Large intestine (tissue), 3 donors: ENCODE measurements around the gene FURIN. TPM values are rescaled to one million over a fixed set of nuclear protein-coding genes. Genes with fewer than 3 reads are reported as not detected.
A peak's percentile ranks its signal among the peaks of the same experiment; 100 is the strongest.
"Not testable (repeated sequence)": the region's sequence is repeated elsewhere in the genome, so short reads cannot be mapped to it uniquely, and the experiment has no call there.

Experiments
- DNase-seq, 2 donors: peaks; one replicate each; pipeline versions ENCODE4 v3.0.0 to v3.0.0-alpha.2; 2013
- H3K27ac ChIP-seq: one replicate; pipeline ENCODE4 v1.5.1; 2013; ENCODE audit warnings: low read length
- H3K27me3 ChIP-seq: 2 replicates; pipeline ENCODE4 v1.6.1; 2013; ENCODE audit warnings: low read length; ENCODE audit not compliant: control insufficient read depth, insufficient read depth
- H3K36me3 ChIP-seq: 2 replicates; pipeline ENCODE4 v1.6.1; 2013; ENCODE audit warnings: low read length; ENCODE audit not compliant: control insufficient read depth, insufficient read depth
- H3K4me1 ChIP-seq: one replicate; pipeline ENCODE4 v1.6.1; 2013; ENCODE audit warnings: low read length; ENCODE audit not compliant: control insufficient read depth, insufficient read depth
- H3K4me3 ChIP-seq: one replicate; pipeline ENCODE4 v1.5.1; 2013; ENCODE audit warnings: low read length
- H3K9me3 ChIP-seq: one replicate; pipeline ENCODE4 v1.6.1; 2013; ENCODE audit warnings: mild to moderate bottlenecking, low read depth, low read length, moderate library complexity; ENCODE audit not compliant: control insufficient read depth
- WGBS: methylation state at CpG from one replicate; pipeline ENCODE4 v1.1.5; 2013; ENCODE audit warnings: low lambda C conversion rate; ENCODE audit not compliant: insufficient coverage; 5-methylcytosine and 5-hydroxymethylcytosine counted together
- polyA plus RNA-seq: library from polyadenylated mRNA; unstranded; fragments of 120-200 nt; gene quantifications from one replicate; pipeline ENCODE4 v1.2.1, GENCODE V29; 2013

Gene FURIN
- polyA plus RNA-seq, 1 donor, result 91.6 TPM

- no peaks in the 10 kb centered on the region for H3K36me3 ChIP-seq
- peak; percentile 87 to 95 for DNase-seq
Observed at GRCh38 chr15:90869140-90869541, 753 bp downstream of the FURIN start.

GRCh38 chr15:90869601-90870353, 1.4 kb downstream of the FURIN start:
- whole genome bisulfite sequencing, result no CpG with 5 or more reads among the region's 9 CpGs
- Histone ChIP-seq H3K27ac (peak overlapping the region; percentile 89), H3K9me3 (no peaks in the 10 kb centered on the region), H3K27me3 (no peaks in the 10 kb centered on the region), H3K36me3 (no peaks in the 10 kb centered on the region), H3K4me1 (peaks cover 53% of the 10 kb centered on the region), H3K4me3 (no peak overlapping the region)
- DNase-seq, result peak; percentile 71 to 90

More at GRCh38 chr15:90869140-90869541, 753 bp downstream of the FURIN start:
- Histone ChIP-seq H3K27me3 (no peaks in the 10 kb centered on the region), H3K4me3 (no peak overlapping the region), H3K4me1 (peaks cover 49% of the 10 kb centered on the region), H3K27ac (peak overlapping the region; percentile 89), H3K9me3 (no peaks in the 10 kb centered on the region)

GRCh38 chr15:90870354-90871138, 2.2 kb downstream of the FURIN start:
- H3K27ac ChIP-seq, result peak overlapping the region; percentile 89
- H3K4me3 ChIP-seq, result peak overlapping the region; percentile 77
- DNase-seq, result peak in 1 of 2 donors; percentile 53
- no peaks in the 10 kb centered on the region for H3K9me3 ChIP-seq
- peaks cover 57% of the 10 kb centered on the region for H3K4me1 ChIP-seq
- no peaks in the 10 kb centered on the region for H3K27me3 ChIP-seq
- peaks cover 4% of the 10 kb centered on the region for H3K36me3 ChIP-seq
- WGBS, result 0% methylated on average over 1 of the region's 19 CpGs

GRCh38 chr15:90871139-90871715, 2.8 kb downstream of the FURIN start:
- WGBS, result no CpG with 5 or more reads among the region's 71 CpGs
- peaks cover 54% of the 10 kb centered on the region for H3K4me1 ChIP-seq

GRCh38 chr15:90871716-90872485, 3.5 kb downstream of the FURIN start:
- H3K4me1 ChIP-seq, result peaks cover 51% of the 10 kb centered on the region
- peak in 1 of 2 donors; percentile 54 for DNase-seq
- no peaks in the 10 kb centered on the region for H3K27me3 ChIP-seq
- peak overlapping the region; percentile 75 for H3K27ac ChIP-seq
- WGBS, result no CpG with 5 or more reads among the region's 77 CpGs
- peak overlapping the region; percentile 72 for H3K4me3 ChIP-seq
- H3K9me3 ChIP-seq, result no peaks in the 10 kb centered on the region
- H3K36me3 ChIP-seq, result peaks cover 18% of the 10 kb centered on the region

More at GRCh38 chr15:90871139-90871715, 2.8 kb downstream of the FURIN start:
- peak overlapping the region; percentile 89 for H3K27ac ChIP-seq
- no peaks in the 10 kb centered on the region for H3K27me3 ChIP-seq
- DNase-seq, result peak in 1 of 2 donors; percentile 73
- H3K36me3 ChIP-seq, result peaks cover 11% of the 10 kb centered on the region
- H3K9me3 ChIP-seq, result no peaks in the 10 kb centered on the region
- peak overlapping the region; percentile 77 for H3K4me3 ChIP-seq

GRCh38 chr15:90872486-90873184, 4.2 kb downstream of the FURIN start:
- H3K4me1 ChIP-seq, result peaks cover 51% of the 10 kb centered on the region
- no CpG with 5 or more reads among the region's 12 CpGs for WGBS

GRCh38 chr15:90873488-90873997, 5.2 kb downstream of the FURIN start:
- Histone ChIP-seq H3K36me3 (peaks cover 34% of the 10 kb centered on the region), H3K4me3 (peak overlapping the region; percentile 72), H3K9me3 (no peaks in the 10 kb centered on the region), H3K27me3 (no peaks in the 10 kb centered on the region), H3K27ac (peak overlapping the region; percentile 75), H3K4me1 (peaks cover 44% of the 10 kb centered on the region)
- no CpG with 5 or more reads among the region's 6 CpGs for WGBS
- DNase-seq, result no peak

More at GRCh38 chr15:90872486-90873184, 4.2 kb downstream of the FURIN start:
- no peaks in the 10 kb centered on the region for H3K9me3 ChIP-seq
- H3K4me3 ChIP-seq, result peak overlapping the region; percentile 72
- no peaks in the 10 kb centered on the region for H3K27me3 ChIP-seq
- peaks cover 25% of the 10 kb centered on the region for H3K36me3 ChIP-seq
- DNase-seq, result peak in 1 of 2 donors; percentile 49
- H3K27ac ChIP-seq, result peak overlapping the region; percentile 75

GRCh38 chr15:90873998-90874605, 5.7 kb downstream of the FURIN start:
- Histone ChIP-seq H3K4me3 (peak overlapping the region; percentile 72), H3K9me3 (no peaks in the 10 kb centered on the region), H3K27ac (peak overlapping the region; percentile 75), H3K36me3 (peaks cover 40% of the 10 kb centered on the region), H3K27me3 (no peaks in the 10 kb centered on the region), H3K4me1 (peaks cover 39% of the 10 kb centered on the region)
- no CpG with 5 or more reads among the region's 15 CpGs for WGBS
- peak; percentile 80 to 90 for DNase-seq

GRCh38 chr15:90874986-90875385, 6.6 kb downstream of the FURIN start:
- H3K27me3 ChIP-seq, H3K27ac ChIP-seq, H3K9me3 ChIP-seq, H3K4me3 ChIP-seq, DNase-seq: not testable (repeated sequence)
- Histone ChIP-seq H3K36me3 (peaks cover 49% of the 10 kb centered on the region), H3K4me1 (peaks cover 30% of the 10 kb centered on the region)
- no CpG with 5 or more reads among the region's 9 CpGs for WGBS
